ACC112 (cell line): ENCODE results near the gene FABP3.

Experiments used
- H2AFZ ChIP-seq: fragments of 200-600 bp; sonication (generic); one replicate; pipeline ENCODE4 v1.6.0; 2017; ENCODE audit warnings: antibody characterized with exemption, low read length; ENCODE audit not compliant: unreplicated experiment
- H3K27ac ChIP-seq: fragments of 200-600 bp; sonication (generic); 2 replicates; pipeline ENCODE4 v1.5.1; 2014; ENCODE audit warnings: low read depth, mild to moderate bottlenecking, antibody characterized with exemption, low read length, moderate library complexity
- H3K27me3 ChIP-seq: fragments of 200-600 bp; sonication (generic); 2 replicates; pipeline ENCODE4 v1.6.1; 2014; ENCODE audit warnings: mild to moderate bottlenecking, antibody characterized with exemption, low read length, moderate library complexity, mixed read lengths; ENCODE audit not compliant: insufficient read depth
- H3K36me3 ChIP-seq: fragments of 200-600 bp; sonication (generic); 2 replicates; pipeline ENCODE4 v1.6.1; 2016; ENCODE audit warnings: mild to moderate bottlenecking, antibody characterized with exemption, low read length, moderate library complexity, mixed read lengths; ENCODE audit not compliant: insufficient read depth
- H3K4me1 ChIP-seq: fragments of 200-600 bp; sonication (generic); one replicate; pipeline ENCODE4 v1.6.1; 2016; ENCODE audit warnings: low read length, mixed read lengths; ENCODE audit not compliant: insufficient read depth, unreplicated experiment, control insufficient read depth
- H3K4me3 ChIP-seq: fragments of 200-600 bp; sonication (generic); 2 replicates; pipeline ENCODE4 v1.5.1; 2014; ENCODE audit warnings: mild to moderate bottlenecking, low read depth, low read length
- H3K79me2 ChIP-seq: fragments of 200-600 bp; sonication (generic); one replicate; pipeline ENCODE4 v1.6.0; 2016; ENCODE audit warnings: low read length; ENCODE audit not compliant: control insufficient read depth, unreplicated experiment, insufficient read depth

FABP3 gene

DNA sequence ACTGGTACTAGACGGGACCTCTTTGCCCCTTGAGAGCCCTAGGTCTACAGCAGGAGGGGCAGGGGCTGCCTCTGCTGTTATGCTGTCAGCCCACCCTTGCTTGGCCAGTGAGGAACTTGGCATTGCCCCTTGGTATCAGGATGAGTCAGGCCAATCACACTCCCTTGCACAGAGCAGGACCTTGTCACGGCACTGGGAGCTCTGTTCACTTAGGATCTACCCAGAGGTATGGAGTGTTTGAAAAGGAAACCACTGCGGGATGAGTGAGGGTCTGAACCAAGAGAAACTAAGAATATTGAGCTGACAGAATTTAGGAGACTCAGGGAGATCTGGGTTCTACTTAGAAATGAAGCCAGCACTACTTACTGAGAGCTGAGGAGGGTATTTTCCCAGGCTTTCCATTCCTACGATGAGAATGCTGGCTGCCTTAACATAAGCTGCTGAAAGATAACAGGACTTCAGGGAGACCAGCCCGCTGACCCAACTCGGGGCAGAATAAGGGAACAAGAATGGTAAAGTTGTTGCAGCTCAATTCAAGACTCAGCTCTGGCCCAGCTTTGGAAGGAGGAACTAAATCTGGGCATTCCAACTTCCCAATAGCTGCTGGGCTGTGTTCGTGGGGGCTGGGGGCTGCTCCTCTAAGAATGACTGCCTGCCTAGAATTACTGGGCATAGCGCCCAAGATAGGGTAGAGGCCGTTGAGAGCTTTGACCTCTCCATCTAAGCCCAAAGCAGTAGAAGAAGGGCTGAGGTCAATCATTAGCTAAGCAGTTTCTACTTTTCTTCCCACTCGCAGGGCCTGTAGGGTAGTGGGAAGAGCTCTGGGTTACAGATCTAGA lies 1.5 kb downstream of the FABP3 start:
- Histone ChIP-seq H3K4me1 (peaks cover 24% of the 10 kb centered on the region), H3K79me2 (no peaks in the 10 kb centered on the region), H2AFZ (no peak overlapping the region), H3K4me3 (no peak overlapping the region), H3K27ac (no peak overlapping the region), H3K36me3 (0 out of 2 replicates have a peak, but pooled peaks cover 2% of the 10 kb centered on the region), H3K27me3 (no peaks in the 10 kb centered on the region)

DNA sequence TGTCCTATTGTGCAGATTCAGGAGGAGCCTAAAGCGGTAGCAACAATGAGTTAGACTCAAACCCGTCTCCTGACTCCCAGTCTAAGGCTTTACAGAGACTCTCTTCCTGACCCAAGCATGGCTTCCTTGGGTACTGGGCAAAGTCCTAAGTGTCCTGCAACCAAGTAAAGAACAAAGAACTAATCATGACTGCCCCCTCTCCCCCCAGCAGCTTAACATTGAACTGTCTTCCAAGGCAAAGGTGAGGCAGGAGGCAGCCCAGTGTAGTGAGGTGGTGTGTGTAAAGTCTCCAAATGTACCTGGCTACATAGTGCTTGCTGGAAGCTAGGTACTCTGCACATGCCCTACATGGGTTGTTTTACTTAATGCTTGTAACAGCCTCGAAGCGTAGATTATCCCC lies 2.3 kb downstream of the FABP3 start:
- H3K4me3 ChIP-seq = no peak overlapping the region
- H3K79me2 ChIP-seq = no peaks in the 10 kb centered on the region
- H2AFZ ChIP-seq = no peak overlapping the region
- H3K27ac ChIP-seq = no peak overlapping the region
- 0 out of 2 replicates have a peak, but pooled peaks cover 3% of the 10 kb centered on the region for H3K36me3 ChIP-seq
- peaks cover 24% of the 10 kb centered on the region for H3K4me1 ChIP-seq
- no peaks in the 10 kb centered on the region for H3K27me3 ChIP-seq

DNA sequence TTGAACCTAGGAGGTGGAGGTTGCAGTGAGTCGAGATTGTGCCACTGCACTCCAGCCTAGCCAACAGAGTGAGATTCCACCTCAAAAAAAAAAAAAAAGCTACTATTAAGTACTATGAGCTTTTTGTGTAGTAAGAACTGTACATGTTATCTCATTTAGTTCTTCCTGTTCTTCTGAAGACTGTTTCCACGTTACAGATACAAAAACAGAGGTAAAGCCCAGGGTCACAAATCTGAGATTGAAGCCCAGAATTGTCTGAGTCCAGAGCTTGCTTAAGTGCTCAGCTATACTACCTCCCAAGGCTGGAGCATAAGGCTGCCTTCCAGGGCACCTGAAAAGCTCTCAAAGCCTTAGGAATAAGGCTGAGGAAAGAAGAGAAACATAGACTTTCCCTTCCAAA lies 2.9 kb downstream of the FABP3 start:
- no peak overlapping the region for H3K4me3 ChIP-seq
- H3K27me3 ChIP-seq = no peaks in the 10 kb centered on the region
- H3K36me3 ChIP-seq = 0 out of 2 replicates have a peak, but pooled peaks cover 3% of the 10 kb centered on the region
- no peak overlapping the region for H3K27ac ChIP-seq
- H3K4me1 ChIP-seq = peaks cover 23% of the 10 kb centered on the region
- no peaks in the 10 kb centered on the region for H3K79me2 ChIP-seq
- H2AFZ ChIP-seq = no peak overlapping the region

DNA sequence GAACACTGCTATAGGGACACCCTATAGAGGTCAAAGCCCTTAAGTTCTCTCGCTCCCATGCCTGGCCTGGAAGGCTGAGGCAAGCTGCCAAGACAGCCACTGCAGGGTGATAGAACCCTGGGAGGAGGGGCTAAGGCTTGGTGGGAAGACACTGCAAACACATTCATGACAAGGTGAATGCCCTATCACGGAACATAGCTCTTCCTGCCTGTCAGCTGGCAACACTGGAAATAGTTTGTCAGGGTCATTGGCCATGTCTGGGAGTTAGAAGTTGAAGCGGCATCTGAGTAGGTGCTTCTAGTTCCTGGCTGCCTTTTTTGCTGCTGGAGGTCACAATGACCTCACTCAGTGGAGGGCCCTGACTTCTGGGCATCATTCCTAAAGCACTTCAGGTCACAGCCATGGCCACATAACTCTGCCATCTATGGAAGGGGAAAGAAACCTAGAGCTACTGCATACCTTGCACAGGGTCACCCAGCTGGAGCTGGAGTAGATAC lies 4.2 kb downstream of the FABP3 start:
- peaks cover 12% of the 10 kb centered on the region for H3K4me1 ChIP-seq
- H2AFZ ChIP-seq = no peak overlapping the region
- no peak overlapping the region for H3K4me3 ChIP-seq
- no peaks in the 10 kb centered on the region for H3K27me3 ChIP-seq
- H3K36me3 ChIP-seq = 0 out of 2 replicates have a peak, but pooled peaks cover 6% of the 10 kb centered on the region
- H3K27ac ChIP-seq = no peak overlapping the region
- H3K79me2 ChIP-seq = no peaks in the 10 kb centered on the region

DNA sequence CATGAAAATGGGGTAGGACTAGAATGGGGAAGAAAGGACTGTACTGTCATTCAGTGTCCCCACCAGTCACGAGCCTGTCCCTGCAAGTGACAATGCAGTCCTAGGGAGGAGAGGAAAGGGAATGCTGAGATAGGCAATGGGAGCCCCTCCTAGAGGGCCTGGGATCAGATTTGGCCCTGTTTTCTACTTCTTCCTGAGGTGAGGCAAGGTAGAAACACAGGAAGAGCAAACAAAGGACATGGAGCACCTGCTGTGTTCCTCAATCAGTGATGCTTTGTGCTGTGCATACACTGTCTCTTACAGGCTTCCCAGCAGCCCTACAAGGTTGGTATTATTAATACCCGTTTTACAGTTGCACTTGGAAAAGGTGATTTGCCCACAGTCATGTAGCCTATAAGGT lies 6.1 kb downstream of the FABP3 start:
- H3K27ac ChIP-seq = no peak overlapping the region
- H3K4me3 ChIP-seq = no peak overlapping the region
- no peaks in the 10 kb centered on the region for H3K27me3 ChIP-seq

DNA sequence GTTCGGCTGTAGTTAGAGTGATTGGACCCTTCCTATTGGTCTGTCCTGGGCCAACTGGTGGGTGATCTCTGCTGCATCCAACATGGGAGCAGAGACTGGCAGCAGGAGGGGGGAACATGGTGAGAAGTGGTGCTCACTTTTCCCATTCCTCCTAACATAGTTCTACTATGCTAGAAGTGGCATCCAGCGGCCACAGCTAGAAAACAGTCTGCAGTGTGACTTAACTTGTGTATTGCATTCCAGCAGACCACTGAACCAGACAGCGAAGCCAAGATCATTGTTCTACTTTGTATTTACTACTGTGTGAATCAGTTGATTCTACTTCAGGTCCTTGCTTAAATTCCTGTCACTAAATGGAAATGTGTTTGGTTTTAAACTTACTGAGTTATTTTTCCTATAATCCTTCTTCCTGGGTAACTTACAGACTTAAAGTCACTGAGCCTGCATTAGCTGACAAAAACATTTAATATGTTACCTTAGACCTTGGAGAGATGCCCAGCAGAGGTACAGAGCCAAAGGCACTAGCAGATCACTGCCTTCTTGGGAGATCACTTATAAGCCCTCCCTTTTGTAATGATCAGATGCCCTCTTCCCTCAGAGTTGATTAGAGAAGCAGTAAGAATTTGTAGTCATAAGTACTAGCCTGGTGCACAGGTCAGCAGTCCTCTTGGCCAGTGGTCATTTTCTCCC lies 8.2 kb downstream of the FABP3 start:
- H2AFZ ChIP-seq = no peak overlapping the region
- H3K79me2 ChIP-seq = no peaks in the 10 kb centered on the region
- 0 out of 2 replicates have a peak, but pooled peaks cover 6% of the 10 kb centered on the region for H3K36me3 ChIP-seq
- H3K4me1 ChIP-seq = no peaks in the 10 kb centered on the region
- H3K27me3 ChIP-seq = no peaks in the 10 kb centered on the region
- H3K4me3 ChIP-seq = no peak overlapping the region
- H3K27ac ChIP-seq = no peak overlapping the region

More for the DNA sequence above, 6.1 kb downstream of the FABP3 start:
- Histone ChIP-seq H2AFZ (no peak overlapping the region), H3K79me2 (no peaks in the 10 kb centered on the region), H3K36me3 (0 out of 2 replicates have a peak, but pooled peaks cover 6% of the 10 kb centered on the region), H3K4me1 (no peaks in the 10 kb centered on the region)

DNA sequence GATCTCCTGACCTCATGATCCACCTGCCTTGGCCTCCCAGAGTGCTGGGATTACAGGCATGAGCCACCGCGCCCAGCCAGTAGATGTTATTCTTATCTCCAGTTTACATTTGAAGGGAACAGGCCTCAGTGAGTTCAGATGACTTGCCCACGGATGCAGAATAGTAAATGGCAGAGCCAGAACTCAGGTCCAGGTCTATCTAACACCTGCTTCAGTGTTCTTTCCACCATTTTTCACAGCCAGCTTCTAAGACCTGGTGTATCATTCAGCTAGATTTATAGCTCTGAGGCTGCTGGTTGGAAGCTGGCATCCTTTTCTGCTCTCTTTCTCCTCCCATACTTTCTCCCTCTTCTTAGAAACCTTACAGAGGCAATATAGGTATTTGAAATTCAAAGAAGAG lies 10.8 kb downstream of the FABP3 start:
- Histone ChIP-seq H3K27me3 (no peaks in the 10 kb centered on the region), H2AFZ (no peak overlapping the region), H3K4me3 (no peak overlapping the region), H3K27ac (no peak overlapping the region), H3K36me3 (0 out of 2 replicates have a peak, but pooled peaks cover 6% of the 10 kb centered on the region), H3K79me2 (no peaks in the 10 kb centered on the region), H3K4me1 (no peaks in the 10 kb centered on the region)

DNA sequence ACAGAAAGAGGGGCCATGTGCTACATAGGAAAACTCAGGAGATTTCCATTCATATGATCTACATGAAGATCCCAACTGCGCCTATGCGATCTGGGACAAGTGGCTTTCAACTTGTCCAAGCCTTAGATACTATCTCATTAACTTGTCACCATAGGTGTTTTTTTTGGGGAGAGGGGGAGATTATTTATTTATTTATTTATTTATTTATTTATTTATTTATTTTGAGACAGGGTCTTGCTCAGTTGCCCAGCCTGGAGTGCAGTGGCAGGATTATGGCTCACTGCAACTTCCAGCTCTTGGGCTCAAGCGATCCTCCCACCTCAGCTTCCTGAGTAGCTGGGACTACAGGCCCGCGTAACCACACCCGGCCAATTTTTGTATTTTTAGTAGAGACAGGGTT lies 11.3 kb downstream of the FABP3 start:
- H2AFZ ChIP-seq = no peak overlapping the region
- no peaks in the 10 kb centered on the region for H3K27me3 ChIP-seq
- H3K4me1 ChIP-seq = no peaks in the 10 kb centered on the region
- no peak overlapping the region for H3K4me3 ChIP-seq
- no peak overlapping the region for H3K27ac ChIP-seq
- H3K79me2 ChIP-seq = no peaks in the 10 kb centered on the region
- 0 out of 2 replicates have a peak, but pooled peaks cover 6% of the 10 kb centered on the region for H3K36me3 ChIP-seq

DNA sequence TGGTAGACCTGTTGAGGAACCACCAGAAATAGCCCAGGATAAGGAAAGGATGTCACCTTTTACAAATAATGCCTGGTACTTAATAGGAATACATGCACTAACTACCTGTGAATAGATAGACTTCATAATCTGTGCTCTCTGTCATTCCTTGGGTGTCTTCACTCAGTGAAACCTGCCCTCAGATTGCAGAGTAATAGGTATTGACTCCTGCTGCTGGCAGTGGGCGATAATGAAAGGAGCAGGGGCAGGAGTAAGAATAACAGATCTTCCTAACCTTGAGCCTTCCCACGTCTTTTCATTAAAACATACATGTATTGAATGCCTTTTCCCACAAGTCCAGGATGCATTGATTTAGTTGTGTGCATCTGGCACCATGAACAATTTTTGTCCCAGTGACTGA lies 16.4 kb downstream of the FABP3 start:
- Histone ChIP-seq H3K27ac (no peak overlapping the region), H2AFZ (no peak overlapping the region), H3K79me2 (no peaks in the 10 kb centered on the region), H3K36me3 (peaks cover 5% of the 10 kb centered on the region; the same call in 1 of the 2 replicates), H3K4me1 (no peaks in the 10 kb centered on the region), H3K4me3 (no peak overlapping the region), H3K27me3 (no peaks in the 10 kb centered on the region)

DNA sequence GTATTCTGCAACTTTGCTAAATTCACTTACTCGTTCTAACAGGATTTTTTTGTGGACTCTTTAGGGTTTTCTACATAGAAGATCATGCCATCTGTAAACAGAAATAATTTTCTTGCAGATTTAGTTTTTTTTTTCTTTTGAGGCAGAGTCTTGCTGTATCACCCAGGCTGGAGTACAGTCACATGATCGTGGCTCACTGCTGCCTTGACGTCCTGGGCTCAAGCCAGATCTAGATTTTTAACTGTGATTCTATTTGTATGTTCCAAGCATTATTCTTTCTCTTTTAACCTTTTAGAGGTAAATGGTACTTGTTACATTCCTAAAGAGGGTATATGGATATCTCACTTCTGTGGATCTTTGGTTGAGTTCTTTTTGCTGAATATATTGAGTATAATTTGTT lies 18.6 kb downstream of the FABP3 start:
- no peaks in the 10 kb centered on the region for H3K27me3 ChIP-seq
- no peak overlapping the region for H3K4me3 ChIP-seq
- no peaks in the 10 kb centered on the region for H3K79me2 ChIP-seq
- no peak overlapping the region for H3K27ac ChIP-seq
- no peak overlapping the region for H2AFZ ChIP-seq
- no peaks in the 10 kb centered on the region for H3K4me1 ChIP-seq
- H3K36me3 ChIP-seq = peaks cover 7% of the 10 kb centered on the region; the same call in 1 of the 2 replicates
